Stimulated activated CD8-positive, alpha-beta memory T cell treated with anti-CD3 and anti-CD28 coated beads, Interleukin-15, amount 100 ng/mL, for 4 hours (primary cell): ENCODE measurements around the gene WBP1.
"Not testable (repeated sequence)": the region's sequence is repeated elsewhere in the genome, so short reads cannot be mapped to it uniquely, and the experiment has no call there.

Experiments
- DNase-seq, 2 donors: peaks; one replicate each; pipeline ENCODE4 v3.0.0-alpha.2; 2020; ENCODE audit warnings: low read depth in 2 of 2

WBP1 gene

GRCh38 chr2:74454654-74455511, 3.4 kb upstream of the WBP1 start, which contains the start of gene INO80B:
Gene INO80B, plus strand, starts transcription at chr2:74455087. Its CDS starts 30 bp downstream, at chr2:74455117.
- peak; percentile 95 to 96 for DNase-seq

GRCh38 chr2:74457129-74457548, 1.1 kb upstream of the WBP1 start:
- DNase-seq = no peak

GRCh38 chr2:74457549-74458131, 598 bp upstream of the WBP1 start:
- peak; percentile 70 to 76 for DNase-seq

- no peak for DNase-seq
Observed at GRCh38 chr2:74458938-74459363, 713 bp downstream of the WBP1 start.

GRCh38 chr2:74459503-74460118, 1.4 kb downstream of the WBP1 start:
- DNase-seq = not testable (repeated sequence)

- not testable (repeated sequence) for DNase-seq
Observed at GRCh38 chr2:74460187-74460586, 1.9 kb downstream of the WBP1 start.

GRCh38 chr2:74461187-74462053, 3.2 kb downstream of the WBP1 start:
- DNase-seq = no peak

GRCh38 chr2:74462054-74462785, 4.0 kb downstream of the WBP1 start:
- no peak for DNase-seq

GRCh38 chr2:74462786-74463105, 4.5 kb downstream of the WBP1 start:
- DNase-seq = no peak

- no peak for DNase-seq
Observed at GRCh38 chr2:74464406-74464805, 6.2 kb downstream of the WBP1 start.

GRCh38 chr2:74470742-74471141, 12.5 kb downstream of the WBP1 start:
- DNase-seq = not testable (repeated sequence)

GRCh38 chr2:74471332-74472065, 13.3 kb downstream of the WBP1 start:
- DNase-seq = no peak

GRCh38 chr2:74472086-74472944, 14.1 kb downstream of the WBP1 start, which contains the start of gene MRPL53:
Gene MRPL53, minus strand, starts transcription at chr2:74472680. Its CDS starts 20 bp downstream, at chr2:74472660.
- DNase-seq = peak; percentile 85 to 88

- DNase-seq = no peak
Observed at GRCh38 chr2:74472945-74473258, 14.7 kb downstream of the WBP1 start.

GRCh38 chr2:74474481-74474880, 16.2 kb downstream of the WBP1 start:
- no peak for DNase-seq

- no peak for DNase-seq
Observed at GRCh38 chr2:74474899-74475298, 16.7 kb downstream of the WBP1 start.

- DNase-seq = no peak
Observed at GRCh38 chr2:74481431-74481830, 23.2 kb downstream of the WBP1 start.

- DNase-seq = peak; percentile 19 to 28
Observed at GRCh38 chr2:74481961-74482800, 23.9 kb downstream of the WBP1 start.
